Trophoblast cell (in vitro differentiated cells and primary cell): ENCODE measurements around the gene CDC25C.

Source experiments
- DNase-seq, 2 donors: peaks; one replicate each; pipeline ENCODE4 v3.0.0-alpha.2; 2016
- H2AFZ ChIP-seq: 2 replicates; pipeline ENCODE4 v1.6.1; 2013; ENCODE audit warnings: low read length, moderate library complexity, mild to moderate bottlenecking; ENCODE audit not compliant: insufficient read depth, poor library complexity
- H2AK5ac ChIP-seq: 2 replicates; pipeline ENCODE4 v1.6.1; 2013; ENCODE audit warnings: mild to moderate bottlenecking, low read length
- H2BK120ac ChIP-seq: 2 replicates; pipeline ENCODE4 v1.6.1; 2013; ENCODE audit warnings: low read length, mild to moderate bottlenecking, moderate library complexity; ENCODE audit not compliant: insufficient read depth, poor library complexity
- H2BK12ac ChIP-seq: 2 replicates; pipeline ENCODE4 v1.6.1; 2013; ENCODE audit warnings: mild to moderate bottlenecking, low read length, moderate library complexity
- H2BK5ac ChIP-seq: 2 replicates; pipeline ENCODE4 v1.6.1; 2013; ENCODE audit warnings: low read length, low read depth, moderate library complexity, mild to moderate bottlenecking; ENCODE audit not compliant: poor library complexity
- H3K14ac ChIP-seq: 2 replicates; pipeline ENCODE4 v1.6.1; 2013; ENCODE audit warnings: mild to moderate bottlenecking, low read length
- H3K18ac ChIP-seq: 2 replicates; pipeline ENCODE4 v1.6.1; 2013; ENCODE audit warnings: mild to moderate bottlenecking, low read length
- H3K23ac ChIP-seq: 2 replicates; pipeline ENCODE4 v1.6.1; 2013; ENCODE audit warnings: low read length
- H3K27ac ChIP-seq: 2 replicates; pipeline ENCODE4 v1.5.1; 2013; ENCODE audit warnings: low read depth, mild to moderate bottlenecking, inconsistent platforms, low read length, moderate library complexity
- H3K27me3 ChIP-seq: 2 replicates; pipeline ENCODE4 v1.6.1; 2013; ENCODE audit warnings: inconsistent platforms, mild to moderate bottlenecking, low read length, moderate library complexity; ENCODE audit not compliant: insufficient read depth
- H3K36me3 ChIP-seq, 2 experiments: 1 replicate in 1 of 2; 2 replicates in 1 of 2; pipeline ENCODE4 v1.6.1; 2013; ENCODE audit warnings: low read length in 2 of 2, mild to moderate bottlenecking in 2 of 2, moderate library complexity in 1 of 2; ENCODE audit not compliant: insufficient read depth in 2 of 2, control insufficient read depth in 1 of 2
- H3K4ac ChIP-seq: 2 replicates; pipeline ENCODE4 v1.6.1; 2013; ENCODE audit warnings: low read depth, mild to moderate bottlenecking, low read length, moderate library complexity
- H3K4me1 ChIP-seq, 2 experiments: 1 replicate in 1 of 2; 2 replicates in 1 of 2; pipeline ENCODE4 v1.6.1; 2013; ENCODE audit warnings: low read length in 2 of 2, mild to moderate bottlenecking in 2 of 2, moderate library complexity in 1 of 2; ENCODE audit not compliant: insufficient read depth in 2 of 2, control insufficient read depth in 1 of 2
- H3K4me2 ChIP-seq: 2 replicates; pipeline ENCODE4 v1.6.1; 2013; ENCODE audit warnings: inconsistent platforms, mild to moderate bottlenecking, low read length, moderate library complexity
- H3K4me3 ChIP-seq: 2 replicates; pipeline ENCODE4 v1.5.1; 2013; ENCODE audit warnings: mild to moderate bottlenecking, low read depth, low read length, inconsistent platforms
- H3K79me1 ChIP-seq: one replicate; pipeline ENCODE4 v1.6.1; 2013; ENCODE audit warnings: low read length
- H3K79me2 ChIP-seq: 2 replicates; pipeline ENCODE4 v1.6.1; 2013; ENCODE audit warnings: low read length, mild to moderate bottlenecking; ENCODE audit not compliant: control insufficient read depth, insufficient read depth, poor library complexity
- H3K9ac ChIP-seq: 2 replicates; pipeline ENCODE4 v1.6.1; 2013; ENCODE audit warnings: mild to moderate bottlenecking, low read length
- H3K9me3 ChIP-seq: 2 replicates; pipeline ENCODE4 v1.6.1; 2013; ENCODE audit warnings: low read depth, mild to moderate bottlenecking, control low read depth, inconsistent platforms, low read length; ENCODE audit not compliant: insufficient read depth
- H4K12ac ChIP-seq: 2 replicates; pipeline ENCODE4 v1.6.1; 2013; ENCODE audit warnings: low read depth, mild to moderate bottlenecking, low read length, moderate library complexity
- H4K8ac ChIP-seq: 2 replicates; pipeline ENCODE4 v1.6.1; 2013; ENCODE audit warnings: low read depth, mild to moderate bottlenecking, low read length, moderate library complexity
- H4K91ac ChIP-seq: one replicate; pipeline ENCODE4 v1.6.1; 2013; ENCODE audit warnings: low read depth, mild to moderate bottlenecking, low read length, moderate library complexity
- WGBS: extraction: QIAGEN DNeasy Blood & Tissue Kit; methylation state at CpG from one replicate; pipeline ENCODE4 v1.1.7; 2013; ENCODE audit warnings: missing lambda C conversion rate; ENCODE audit not compliant: insufficient read length, insufficient coverage; ENCODE audit errors: extremely low coverage; 5-methylcytosine and 5-hydroxymethylcytosine counted together

Gene CDC25C

DNA sequence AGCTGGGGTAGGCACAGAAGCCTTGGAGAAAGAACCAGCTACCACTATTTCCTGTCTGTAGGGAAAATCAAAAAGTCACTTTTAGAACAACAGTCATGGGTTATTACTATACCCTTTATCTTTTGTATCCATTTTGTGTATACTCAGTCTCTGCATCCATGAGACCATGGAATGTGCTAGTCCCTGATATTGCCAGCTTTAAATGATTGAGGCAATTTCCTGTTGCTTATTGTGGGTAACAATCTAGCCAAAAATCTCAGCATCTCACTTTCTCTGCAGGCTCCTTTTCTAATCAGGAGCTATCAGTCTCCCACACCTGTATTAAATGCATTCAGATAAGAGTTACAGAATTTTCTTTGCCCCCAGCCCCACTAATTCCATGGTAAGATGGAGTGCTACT lies 19.9 kb upstream of the CDC25C start:
- Histone ChIP-seq H3K79me1 (peaks cover 10% of the 10 kb centered on the region), H3K18ac (no peak overlapping the region), H4K91ac (no peak overlapping the region), H2BK12ac (no peak overlapping the region), H2BK120ac (no peak overlapping the region), H4K8ac (no peak overlapping the region), H2BK5ac (no peak overlapping the region), H3K9me3 (peaks cover 2% of the 10 kb centered on the region), H3K4me3 (no peak overlapping the region), H2AK5ac (no peak overlapping the region), H3K23ac (no peak overlapping the region), H3K79me2 (peaks cover 17% of the 10 kb centered on the region), H3K36me3 (peaks cover 17 to 29% of the 10 kb centered on the region in 2 experiments), H4K12ac (no peak overlapping the region), H3K14ac (no peak overlapping the region), H3K9ac (no peak overlapping the region), H3K4me1 (peaks cover 2 to 3% of the 10 kb centered on the region in 2 experiments), H3K27me3 (no peaks in the 10 kb centered on the region), H3K4ac (no peak overlapping the region), H3K4me2 (no peak overlapping the region), H3K27ac (no peak overlapping the region), H2AFZ (no peak overlapping the region)
- no peak for DNase-seq

DNA sequence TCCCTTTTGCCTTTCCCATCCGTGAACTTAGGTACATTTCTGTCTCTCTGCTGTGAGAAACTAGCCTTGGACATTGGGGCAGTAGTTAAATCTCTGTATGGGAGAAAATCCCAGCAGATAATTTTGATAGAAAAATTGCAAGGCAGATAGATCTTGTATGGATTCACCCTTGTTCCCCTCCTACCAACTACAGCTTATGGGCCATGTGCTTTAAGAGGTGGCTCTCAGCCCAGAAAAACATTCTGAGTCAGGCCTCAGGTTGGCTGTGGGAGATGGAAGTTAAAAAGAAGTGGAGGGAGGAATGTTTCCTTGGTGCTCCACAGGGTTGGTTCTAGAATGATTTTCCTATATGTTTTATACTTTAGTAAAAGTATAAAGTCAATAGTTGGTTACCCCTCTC lies 19.5 kb upstream of the CDC25C start:
- H2AFZ ChIP-seq: no peak overlapping the region
- no CpG with 5 or more reads among the region's 1 CpG for WGBS
- peaks cover 2% of the 10 kb centered on the region for H3K9me3 ChIP-seq
- no peak overlapping the region for H3K4me2 ChIP-seq
- no peak overlapping the region for H2BK120ac ChIP-seq
- DNase-seq: no peak
- H3K27me3 ChIP-seq: no peaks in the 10 kb centered on the region
- peaks cover 10% of the 10 kb centered on the region for H3K79me1 ChIP-seq
- H2BK5ac ChIP-seq: no peak overlapping the region
- no peak overlapping the region for H3K4me3 ChIP-seq
- peaks cover 2 to 3% of the 10 kb centered on the region in 2 experiments for H3K4me1 ChIP-seq
- no peak overlapping the region for H3K27ac ChIP-seq
- no peak overlapping the region for H4K12ac ChIP-seq
- H3K18ac ChIP-seq: no peak overlapping the region
- H3K23ac ChIP-seq: no peak overlapping the region
- H3K36me3 ChIP-seq: peaks cover 21 to 33% of the 10 kb centered on the region in 2 experiments
- H3K79me2 ChIP-seq: peaks cover 17% of the 10 kb centered on the region
- no peak overlapping the region for H4K8ac ChIP-seq
- H3K4ac ChIP-seq: no peak overlapping the region
- H2AK5ac ChIP-seq: no peak overlapping the region
- H3K14ac ChIP-seq: no peak overlapping the region
- H4K91ac ChIP-seq: no peak overlapping the region
- no peak overlapping the region for H3K9ac ChIP-seq
- no peak overlapping the region for H2BK12ac ChIP-seq

DNA sequence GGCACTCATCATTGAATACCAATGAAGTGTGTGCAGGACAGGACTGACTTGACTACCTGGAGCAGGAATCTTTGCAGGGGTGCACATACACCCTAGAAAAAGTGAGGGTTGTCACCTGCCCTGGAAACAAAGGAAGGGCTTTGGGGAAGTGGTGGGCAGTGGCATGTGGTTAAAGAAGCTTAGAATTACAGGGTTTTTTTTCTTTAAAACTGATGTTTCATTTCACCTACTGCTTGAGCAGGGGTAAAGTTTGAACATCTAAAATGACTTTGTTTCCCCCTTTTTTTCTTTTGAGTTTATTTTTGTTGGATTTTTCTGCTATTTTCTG lies 18.9 kb upstream of the CDC25C start:
- peaks cover 24 to 37% of the 10 kb centered on the region in 2 experiments for H3K36me3 ChIP-seq
- H3K18ac ChIP-seq: no peak overlapping the region
- no peak overlapping the region for H2AFZ ChIP-seq
- H3K9me3 ChIP-seq: peaks cover 3% of the 10 kb centered on the region
- H3K9ac ChIP-seq: no peak overlapping the region
- no peak for DNase-seq
- H3K4me1 ChIP-seq: peaks cover 2 to 3% of the 10 kb centered on the region in 2 experiments
- no peak overlapping the region for H3K4me3 ChIP-seq
- no peak overlapping the region for H3K14ac ChIP-seq
- no peak overlapping the region for H3K4me2 ChIP-seq
- no peak overlapping the region for H3K23ac ChIP-seq
- peaks cover 17% of the 10 kb centered on the region for H3K79me2 ChIP-seq
- H4K8ac ChIP-seq: no peak overlapping the region
- no peaks in the 10 kb centered on the region for H3K27me3 ChIP-seq
- no peak overlapping the region for H4K12ac ChIP-seq
- H3K4ac ChIP-seq: no peak overlapping the region
- no peak overlapping the region for H2BK5ac ChIP-seq
- H2BK12ac ChIP-seq: no peak overlapping the region
- H2BK120ac ChIP-seq: no peak overlapping the region
- H4K91ac ChIP-seq: no peak overlapping the region
- no peak overlapping the region for H2AK5ac ChIP-seq
- H3K27ac ChIP-seq: no peak overlapping the region
- H3K79me1 ChIP-seq: peaks cover 10% of the 10 kb centered on the region

DNA sequence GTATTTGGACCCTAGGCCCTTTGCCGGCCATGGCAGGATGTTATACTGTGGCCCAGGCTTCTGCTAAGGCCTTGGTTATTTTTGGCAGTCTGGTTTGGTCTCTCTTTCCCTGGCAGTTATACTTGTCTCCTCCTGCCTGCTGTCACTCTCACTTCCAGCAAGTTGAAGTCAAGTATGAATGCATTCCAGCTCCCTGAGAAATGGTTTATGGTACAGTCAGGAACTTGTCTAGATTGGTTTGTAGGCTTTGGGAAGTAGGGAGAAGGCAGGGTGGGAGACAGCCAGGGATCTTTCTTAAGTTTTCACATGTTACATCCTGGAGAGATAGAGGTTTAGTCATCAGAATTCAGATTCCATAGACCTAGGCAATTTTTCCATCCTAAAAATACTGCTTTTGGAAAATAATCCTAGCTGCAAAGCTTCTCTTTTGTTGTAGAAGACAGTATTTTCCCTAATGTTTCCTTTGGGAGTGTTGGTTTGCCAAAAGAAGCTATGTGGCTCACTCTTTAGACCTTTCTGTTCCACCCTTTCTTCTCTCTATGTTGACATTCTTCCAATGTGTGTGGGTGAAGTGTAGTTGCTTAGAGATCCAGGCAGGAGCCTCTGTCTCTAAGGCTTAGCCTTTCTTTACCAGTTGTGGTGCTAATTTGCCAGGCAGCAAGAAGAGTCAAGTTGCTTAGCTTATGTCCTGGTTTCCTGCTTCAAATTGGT lies 18.4 kb upstream of the CDC25C start:
- Histone ChIP-seq H3K4ac (no peak overlapping the region), H3K23ac (no peak overlapping the region), H4K12ac (no peak overlapping the region), H2AK5ac (no peak overlapping the region), H2BK12ac (no peak overlapping the region), H3K4me3 (no peak overlapping the region), H3K79me1 (peaks cover 10% of the 10 kb centered on the region), H3K4me1 (peaks cover 2 to 3% of the 10 kb centered on the region in 2 experiments), H2AFZ (no peak overlapping the region), H3K18ac (no peak overlapping the region), H2BK5ac (no peak overlapping the region), H4K91ac (no peak overlapping the region), H3K9ac (no peak overlapping the region), H3K4me2 (no peak overlapping the region), H3K27ac (no peak overlapping the region), H3K14ac (no peak overlapping the region), H4K8ac (no peak overlapping the region), H3K9me3 (peaks cover 6% of the 10 kb centered on the region), H3K79me2 (peaks cover 17% of the 10 kb centered on the region), H3K36me3 (peaks cover 29 to 42% of the 10 kb centered on the region in 2 experiments), H3K27me3 (no peaks in the 10 kb centered on the region), H2BK120ac (no peak overlapping the region)
- WGBS: no CpG with 5 or more reads among the region's 1 CpG
- DNase-seq: no peak
